Natural killer cell treated with Interleukin-12 subunit alpha and Interleukin-12 subunit beta and Interleukin-15 and Interleukin-18, amount 100 ng/mL, for 72 hours (primary cell): ENCODE data around the gene PDIA2. TPM values are rescaled to one million over a fixed set of nuclear protein-coding genes. Genes with fewer than 3 reads are reported as not detected.
A peak's percentile ranks its signal among the peaks of the same experiment; 100 is the strongest.

ENCODE experiments used
- ATAC-seq, 2 donors: fragments of 150-1000 bp; cut with Tn5 transposase in 1 of 2; sonication (Bioruptor Pico), chemical (Tn5 transposase) in 1 of 2; 2 replicates each; pipeline ENCODE4 v1.10.0; 2021
- DNase-seq: peaks from one replicate; pipeline ENCODE4 v3.0.0; 2022; ENCODE audit warnings: low spot score
- H3K27ac Mint-ChIP-seq, 2 donors: 1 replicate in 1 of 2; 2 replicates in 1 of 2; pipeline ENCODE4 v1.8.0; 2022; ENCODE audit warnings: mixed read lengths in 2 of 2, mild to moderate bottlenecking in 1 of 2, moderate library complexity in 1 of 2
- H3K27me3 Mint-ChIP-seq, 2 donors: 1 replicate in 1 of 2; 2 replicates in 1 of 2; pipeline ENCODE4 v1.8.0; 2022; ENCODE audit warnings: mixed read lengths in 2 of 2
- H3K36me3 Mint-ChIP-seq: one replicate; pipeline ENCODE4 v1.8.0; 2022; ENCODE audit warnings: mixed read lengths
- H3K4me1 Mint-ChIP-seq, 2 donors: 1 replicate in 1 of 2; 2 replicates in 1 of 2; pipeline ENCODE4 v1.8.0; 2022; ENCODE audit warnings: low read depth in 2 of 2, mixed read lengths in 2 of 2, mild to moderate bottlenecking in 1 of 2
- H3K4me3 Mint-ChIP-seq: one replicate; pipeline ENCODE4 v1.8.0; 2022; ENCODE audit warnings: mixed read lengths
- H3K9me3 Mint-ChIP-seq: 2 replicates; pipeline ENCODE4 v1.8.0; 2022; ENCODE audit warnings: mixed read lengths
- total RNA-seq, 2 donors: library from RNA; stranded (reverse); gene quantifications; one replicate each; pipeline ENCODE4 v1.2.3, GENCODE V29; 2022

PDIA2 gene
- total RNA-seq, 2 donors from 2014 or later, result not detected

DNA sequence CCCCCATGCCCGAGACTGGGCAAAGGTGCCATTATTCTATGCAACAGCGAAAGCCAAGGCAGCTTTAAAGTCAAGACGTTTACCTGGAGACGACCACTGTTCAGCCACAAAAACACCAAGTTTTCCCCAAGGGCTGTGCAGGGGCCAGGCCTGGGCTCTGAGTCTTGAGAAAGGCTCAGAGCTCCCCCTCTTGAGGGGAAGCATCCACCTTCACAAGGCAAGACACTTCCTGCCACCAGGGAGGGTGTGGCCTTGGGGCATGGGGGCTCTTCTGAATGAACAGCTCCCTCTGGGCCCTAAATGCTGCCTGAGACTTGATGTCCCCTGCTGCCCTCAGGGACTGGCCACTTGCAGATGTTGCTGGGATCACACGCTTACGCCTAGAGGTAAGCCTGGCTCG, 26.5 kb downstream of the PDIA2 start:
- Mint-ChIP-seq H3K4me1 (peaks cover 24 to 43% of the 10 kb centered on the region in 2 donors), H3K36me3 (no peaks in the 10 kb centered on the region), H3K27ac (peak overlapping the region; percentile 28 to 54), H3K9me3 (no peaks in the 10 kb centered on the region), H3K4me3 (no peak overlapping the region), H3K27me3 (no peaks in the 10 kb centered on the region)
- DNase-seq, result no peak
- no peak for ATAC-seq

DNA sequence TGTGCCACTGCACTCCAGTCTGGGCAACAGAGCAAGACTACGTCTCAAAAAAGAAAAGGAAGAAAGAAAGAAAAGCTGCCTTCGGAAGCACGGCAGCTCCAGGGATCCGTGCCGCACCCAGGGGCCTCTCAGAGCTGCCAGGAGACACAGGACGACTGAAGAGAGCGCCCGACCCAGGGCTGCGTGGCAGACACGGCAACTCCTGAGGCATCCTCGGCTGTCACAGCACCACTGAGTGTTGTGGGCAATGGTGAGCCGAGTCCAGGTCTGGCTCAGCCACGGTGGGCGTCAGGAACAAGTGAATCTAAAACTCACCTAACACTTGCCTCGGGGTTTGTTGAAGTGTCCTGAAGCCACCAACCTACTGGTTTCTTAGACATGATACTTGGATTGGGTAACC, 28.8 kb downstream of the PDIA2 start:
- H3K36me3 Mint-ChIP-seq, result no peaks in the 10 kb centered on the region
- no peaks in the 10 kb centered on the region for H3K9me3 Mint-ChIP-seq
- ATAC-seq (no peak), DNase-seq (no peak)
- H3K27me3 Mint-ChIP-seq, result no peaks in the 10 kb centered on the region
- H3K4me3 Mint-ChIP-seq, result no peak overlapping the region
- no peak overlapping the region for H3K27ac Mint-ChIP-seq
- H3K4me1 Mint-ChIP-seq, result peaks cover 29 to 47% of the 10 kb centered on the region in 2 donors

DNA sequence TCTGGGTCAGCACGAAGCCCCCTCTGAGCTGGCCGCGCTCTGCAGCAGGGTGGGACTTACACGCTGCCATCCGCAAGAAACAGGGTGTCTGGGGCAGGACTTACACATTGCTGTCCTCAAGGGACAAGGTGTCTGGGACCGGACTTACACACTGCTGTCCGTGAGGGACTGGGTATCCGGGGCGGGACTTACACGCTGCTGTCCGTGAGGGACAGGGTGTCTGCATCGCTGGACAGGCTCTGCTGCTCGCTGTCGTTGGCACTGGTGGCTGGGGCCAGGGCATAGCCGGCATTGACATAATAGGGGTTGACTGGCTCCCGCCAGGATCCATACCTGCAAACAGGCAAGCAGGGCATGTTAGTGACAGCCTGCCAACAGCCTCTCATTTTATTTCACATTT, 31.4 kb downstream of the PDIA2 start:
- Mint-ChIP-seq H3K4me1 (peaks cover 31 to 39% of the 10 kb centered on the region in 2 donors), H3K4me3 (no peak overlapping the region), H3K36me3 (no peaks in the 10 kb centered on the region), H3K27ac (no peak overlapping the region), H3K9me3 (no peaks in the 10 kb centered on the region), H3K27me3 (no peaks in the 10 kb centered on the region)
- DNase-seq (no peak), ATAC-seq (no peak)

GRCh38 chr16:314795-315299, 31.9 kb downstream of the PDIA2 start:
- H3K9me3 Mint-ChIP-seq, result no peaks in the 10 kb centered on the region
- peaks cover 35 to 43% of the 10 kb centered on the region in 2 donors for H3K4me1 Mint-ChIP-seq
- ATAC-seq (no peak), DNase-seq (no peak)
- H3K27ac Mint-ChIP-seq, result no peak overlapping the region
- H3K36me3 Mint-ChIP-seq, result no peaks in the 10 kb centered on the region
- no peaks in the 10 kb centered on the region for H3K27me3 Mint-ChIP-seq
- H3K4me3 Mint-ChIP-seq, result no peak overlapping the region

DNA sequence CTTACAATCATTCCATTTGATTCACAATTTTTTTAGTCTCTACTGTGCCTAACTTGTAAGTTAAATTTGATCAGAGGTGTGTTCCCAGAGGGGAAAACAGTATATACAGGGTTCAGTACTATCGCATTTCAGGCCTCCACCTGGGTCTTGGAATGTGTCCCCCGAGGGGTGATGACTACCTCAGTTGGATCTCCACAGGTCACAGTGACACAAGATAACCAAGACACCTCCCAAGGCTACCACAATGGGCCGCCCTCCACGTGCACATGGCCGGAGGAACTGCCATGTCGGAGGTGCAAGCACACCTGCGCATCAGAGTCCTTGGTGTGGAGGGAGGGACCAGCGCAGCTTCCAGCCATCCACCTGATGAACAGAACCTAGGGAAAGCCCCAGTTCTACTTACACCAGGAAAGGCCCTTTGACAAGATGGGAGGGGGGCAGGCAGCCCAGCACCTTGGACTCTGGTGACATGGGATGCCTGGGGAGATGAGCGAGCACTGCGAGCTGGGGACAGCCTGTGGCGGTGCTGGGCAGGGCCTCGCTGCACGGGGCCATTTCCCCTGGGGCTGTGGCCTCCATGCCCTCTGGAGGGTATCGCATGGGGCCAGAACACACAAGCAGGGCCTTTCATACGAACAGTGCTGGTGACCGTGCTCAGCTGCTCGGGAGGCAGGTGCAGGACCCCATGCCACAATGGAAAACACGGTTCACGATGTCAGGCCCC, 33.9 kb downstream of the PDIA2 start:
- H3K27ac Mint-ChIP-seq, result no peak overlapping the region

GRCh38 chr16:317583-317982, 34.6 kb downstream of the PDIA2 start:
- no peaks in the 10 kb centered on the region for H3K9me3 Mint-ChIP-seq
- no peaks in the 10 kb centered on the region for H3K36me3 Mint-ChIP-seq
- ATAC-seq (no peak), DNase-seq (no peak)
- H3K27me3 Mint-ChIP-seq, result no peaks in the 10 kb centered on the region
- no peak overlapping the region for H3K4me3 Mint-ChIP-seq
- peaks cover 40 to 57% of the 10 kb centered on the region in 2 donors for H3K4me1 Mint-ChIP-seq
- peak overlapping the region in 1 of 2 donors; percentile 27 for H3K27ac Mint-ChIP-seq

More for the DNA sequence above, 33.9 kb downstream of the PDIA2 start:
- no peaks in the 10 kb centered on the region for H3K36me3 Mint-ChIP-seq
- H3K27me3 Mint-ChIP-seq, result no peaks in the 10 kb centered on the region
- DNase-seq (no peak), ATAC-seq (no peak)
- no peak overlapping the region for H3K4me3 Mint-ChIP-seq
- H3K4me1 Mint-ChIP-seq, result peaks cover 40 to 55% of the 10 kb centered on the region in 2 donors
- H3K9me3 Mint-ChIP-seq, result no peaks in the 10 kb centered on the region

GRCh38 chr16:318628-319027, 35.7 kb downstream of the PDIA2 start:
- peak overlapping the region in 1 of 2 donors; percentile 57 for H3K27ac Mint-ChIP-seq

GRCh38 chr16:320206-320605, 37.2 kb downstream of the PDIA2 start:
- H3K27me3 Mint-ChIP-seq, result no peaks in the 10 kb centered on the region
- H3K9me3 Mint-ChIP-seq, result no peaks in the 10 kb centered on the region
- peak overlapping the region; percentile 3 to 25 for H3K27ac Mint-ChIP-seq
- no peaks in the 10 kb centered on the region for H3K36me3 Mint-ChIP-seq
- peak overlapping the region; percentile 24 for H3K4me3 Mint-ChIP-seq
- DNase-seq, result no peak
- H3K4me1 Mint-ChIP-seq, result peaks cover 50 to 65% of the 10 kb centered on the region in 2 donors
- no peak for ATAC-seq

More at GRCh38 chr16:318628-319027, 35.7 kb downstream of the PDIA2 start:
- Mint-ChIP-seq H3K4me1 (peaks cover 44 to 63% of the 10 kb centered on the region in 2 donors), H3K27me3 (no peaks in the 10 kb centered on the region), H3K36me3 (no peaks in the 10 kb centered on the region), H3K4me3 (no peak overlapping the region), H3K9me3 (no peaks in the 10 kb centered on the region)
- ATAC-seq (no peak), DNase-seq (no peak)

DNA sequence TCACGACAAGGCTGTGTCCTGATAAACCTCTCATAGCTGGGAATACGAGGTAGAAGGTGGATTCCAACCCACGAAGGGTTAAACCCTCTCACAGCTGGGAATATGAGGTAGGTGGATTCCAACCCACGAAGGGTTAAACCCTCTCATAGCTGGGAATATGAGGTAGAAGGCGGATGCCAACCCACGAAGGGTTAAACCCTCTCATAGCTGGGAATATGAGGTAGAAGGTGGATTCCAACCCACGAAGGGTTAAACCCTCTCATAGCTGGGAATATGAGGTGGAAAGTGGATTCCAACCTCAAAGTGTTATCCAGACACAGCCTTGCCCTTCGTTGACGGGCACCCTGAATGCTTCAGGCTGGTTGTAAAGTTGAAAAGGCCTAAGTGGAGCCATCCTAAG, 38.6 kb downstream of the PDIA2 start:
- Mint-ChIP-seq H3K27me3 (no peaks in the 10 kb centered on the region), H3K4me3 (no peak overlapping the region), H3K27ac (no peak overlapping the region), H3K9me3 (no peaks in the 10 kb centered on the region), H3K4me1 (peaks cover 50 to 67% of the 10 kb centered on the region in 2 donors), H3K36me3 (no peaks in the 10 kb centered on the region)
- no peak for DNase-seq
- ATAC-seq, result no peak

- peaks cover 52 to 67% of the 10 kb centered on the region in 2 donors for H3K4me1 Mint-ChIP-seq
- H3K9me3 Mint-ChIP-seq, result no peaks in the 10 kb centered on the region
- H3K27me3 Mint-ChIP-seq, result no peaks in the 10 kb centered on the region
- ATAC-seq (no peak), DNase-seq (no peak)
- H3K27ac Mint-ChIP-seq, result peak overlapping the region; percentile 9 to 42
- H3K36me3 Mint-ChIP-seq, result no peaks in the 10 kb centered on the region
- no peak overlapping the region for H3K4me3 Mint-ChIP-seq
Observed at GRCh38 chr16:322476-323143, 39.6 kb downstream of the PDIA2 start.

DNA sequence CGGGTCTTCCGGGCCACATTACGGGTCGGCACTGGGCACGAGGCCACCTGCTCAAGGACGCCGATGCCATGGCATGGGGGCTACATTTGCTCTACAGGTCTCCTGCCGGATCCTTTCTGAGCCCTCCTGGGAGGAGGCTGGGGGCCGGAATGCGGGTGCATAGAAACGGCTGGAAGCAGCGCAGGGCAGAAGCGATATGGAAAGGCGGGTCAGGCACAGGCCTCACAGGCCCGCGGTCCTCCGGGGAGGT, 41.2 kb downstream of the PDIA2 start:
- DNase-seq (no peak), ATAC-seq (no peak)
- Mint-ChIP-seq H3K4me1 (peaks cover 45 to 55% of the 10 kb centered on the region in 2 donors), H3K4me3 (peak overlapping the region; percentile 79), H3K27me3 (no peaks in the 10 kb centered on the region), H3K27ac (peak overlapping the region; percentile 29 to 59), H3K9me3 (no peaks in the 10 kb centered on the region), H3K36me3 (no peaks in the 10 kb centered on the region)

GRCh38 chr16:324451-325334, 41.7 kb downstream of the PDIA2 start:
- peak; percentile 51 to 58 for ATAC-seq
- Mint-ChIP-seq H3K4me3 (peak overlapping the region; percentile 79), H3K4me1 (peaks cover 39 to 50% of the 10 kb centered on the region in 2 donors), H3K36me3 (no peaks in the 10 kb centered on the region), H3K27ac (peak overlapping the region; percentile 29 to 59), H3K27me3 (no peaks in the 10 kb centered on the region), H3K9me3 (no peaks in the 10 kb centered on the region)
- DNase-seq, result peak; percentile 75

- Mint-ChIP-seq H3K27ac (peak overlapping the region in 1 of 2 donors; percentile 59), H3K4me3 (peak overlapping the region; percentile 79), H3K27me3 (no peaks in the 10 kb centered on the region), H3K4me1 (peaks cover 39 to 50% of the 10 kb centered on the region in 2 donors), H3K9me3 (no peaks in the 10 kb centered on the region), H3K36me3 (no peaks in the 10 kb centered on the region)
- ATAC-seq (no peak), DNase-seq (no peak)
Observed at GRCh38 chr16:325375-326145, 42.6 kb downstream of the PDIA2 start.
